ENCODE data around the gene CYGB. TPM values are rescaled to one million over a fixed set of nuclear protein-coding genes. Genes with fewer than 3 reads are reported as not detected.

CYGB gene
- total and polyA plus RNA-seq, 5 donors from 2014 or later = not detected

GRCh38 chr17:76554131-76554530 is 16.6 kb upstream of the CYGB start:
- Histone ChIP-seq H3K27ac (ENCODE audit: insufficient read depth, low read length, poor library complexity, severe bottlenecking) (no peak overlapping the region), H3K27me3 (ENCODE audit: control insufficient read depth, insufficient read depth, low read length) (no peaks in the 10 kb centered on the region), H3K4me3 (ENCODE audit: low read depth, low read length) (no peak overlapping the region), H3K4me1 (ENCODE audit: control insufficient read depth, insufficient read depth, low read length, poor library complexity, severe bottlenecking) (peaks cover 27% of the 10 kb centered on the region), H3K9me3 (ENCODE audit: control insufficient read depth in 2 of 2, low read length in 2 of 2) (no peaks in the 10 kb centered on the region), H3K36me3 (ENCODE audit: control insufficient read depth, insufficient read depth, low read length) (no peaks in the 10 kb centered on the region)
- ATAC-seq (ENCODE audit: low read depth in 2 of 2) = no peak
- Mint-ChIP-seq H3K27me3 (no peaks in the 10 kb centered on the region), H3K36me3 (no peaks in the 10 kb centered on the region), H3K27ac (no peak overlapping the region), H3K4me3 (no peak overlapping the region), H3K4me1 (peaks cover 7 to 36% (median 28%) of the 10 kb centered on the region in 4 donors), H3K9me3 (peaks cover 0 to 2% (median 0%) of the 10 kb centered on the region in 7 donors)
- DNase-seq = no peak

GRCh38 chr17:76553178-76553908 is 15.8 kb upstream of the CYGB start:
- Histone ChIP-seq H3K4me3 (ENCODE audit: low read depth, low read length) (no peak overlapping the region), H3K27me3 (ENCODE audit: control insufficient read depth, insufficient read depth, low read length) (no peaks in the 10 kb centered on the region), H3K4me1 (ENCODE audit: control insufficient read depth, insufficient read depth, low read length, poor library complexity, severe bottlenecking) (peaks cover 19% of the 10 kb centered on the region), H3K27ac (ENCODE audit: insufficient read depth, low read length, poor library complexity, severe bottlenecking) (no peak overlapping the region), H3K9me3 (ENCODE audit: control insufficient read depth in 2 of 2, low read length in 2 of 2) (no peaks in the 10 kb centered on the region), H3K36me3 (ENCODE audit: control insufficient read depth, insufficient read depth, low read length) (no peaks in the 10 kb centered on the region)
- H3K4me1 Mint-ChIP-seq = peaks cover under 1 to 28% (median 21%) of the 10 kb centered on the region in 4 donors
- ATAC-seq (ENCODE audit: low read depth in 2 of 2) (no peak), DNase-seq (no peak)
- H3K9me3 Mint-ChIP-seq = peaks cover 0 to 2% (median 0%) of the 10 kb centered on the region in 7 donors
- H3K4me3 Mint-ChIP-seq = no peak overlapping the region
- H3K27ac Mint-ChIP-seq = no peak overlapping the region
- H3K36me3 Mint-ChIP-seq = no peaks in the 10 kb centered on the region
- H3K27me3 Mint-ChIP-seq = no peaks in the 10 kb centered on the region

- Histone ChIP-seq H3K9me3 (ENCODE audit: control insufficient read depth in 2 of 2, low read length in 2 of 2) (no peaks in the 10 kb centered on the region), H3K4me1 (ENCODE audit: control insufficient read depth, insufficient read depth, low read length, poor library complexity, severe bottlenecking) (peaks cover 4% of the 10 kb centered on the region), H3K36me3 (ENCODE audit: control insufficient read depth, insufficient read depth, low read length) (no peaks in the 10 kb centered on the region), H3K27ac (ENCODE audit: insufficient read depth, low read length, poor library complexity, severe bottlenecking) (no peak overlapping the region), H3K27me3 (ENCODE audit: control insufficient read depth, insufficient read depth, low read length) (no peaks in the 10 kb centered on the region), H3K4me3 (ENCODE audit: low read depth, low read length) (no peak overlapping the region)
- H3K4me3 Mint-ChIP-seq = peak overlapping the region in 1 of 4 donors; percentile 61
- no peak overlapping the region for H3K27ac Mint-ChIP-seq
- peaks cover 0 to 13% (median 9%) of the 10 kb centered on the region in 4 donors for H3K4me1 Mint-ChIP-seq
- no peaks in the 10 kb centered on the region for H3K27me3 Mint-ChIP-seq
- H3K9me3 Mint-ChIP-seq = no peaks in the 10 kb centered on the region
- DNase-seq (no peak), ATAC-seq (ENCODE audit: low read depth in 2 of 2) (no peak)
- no peaks in the 10 kb centered on the region for H3K36me3 Mint-ChIP-seq
These were observed 14.2 kb upstream of the CYGB start for GRCh38 chr17:76551685-76552084.

GRCh38 chr17:76550712-76551615 is 13.5 kb upstream of the CYGB start:
- Histone ChIP-seq H3K9me3 (ENCODE audit: control insufficient read depth in 2 of 2, low read length in 2 of 2) (no peaks in the 10 kb centered on the region), H3K4me1 (ENCODE audit: control insufficient read depth, insufficient read depth, low read length, poor library complexity, severe bottlenecking) (no peaks in the 10 kb centered on the region), H3K36me3 (ENCODE audit: control insufficient read depth, insufficient read depth, low read length) (no peaks in the 10 kb centered on the region), H3K27me3 (ENCODE audit: control insufficient read depth, insufficient read depth, low read length) (no peaks in the 10 kb centered on the region), H3K4me3 (ENCODE audit: low read depth, low read length) (no peak overlapping the region), H3K27ac (ENCODE audit: insufficient read depth, low read length, poor library complexity, severe bottlenecking) (no peak overlapping the region)
- no peaks in the 10 kb centered on the region for H3K36me3 Mint-ChIP-seq
- H3K27me3 Mint-ChIP-seq = no peaks in the 10 kb centered on the region
- H3K4me1 Mint-ChIP-seq = peaks cover 0 to 10% (median 7%) of the 10 kb centered on the region in 4 donors
- no peaks in the 10 kb centered on the region for H3K9me3 Mint-ChIP-seq
- H3K4me3 Mint-ChIP-seq = no peak overlapping the region
- H3K27ac Mint-ChIP-seq = no peak overlapping the region
- DNase-seq = no peak
- ATAC-seq (ENCODE audit: low read depth in 2 of 2) = no peak

GRCh38 chr17:76549539-76549938 is 12.0 kb upstream of the CYGB start:
- H3K4me1 Mint-ChIP-seq = peaks cover 0 to 5% (median under 1%) of the 10 kb centered on the region in 4 donors

GRCh38 chr17:76549215-76549518 is 11.7 kb upstream of the CYGB start:
- no peak overlapping the region for H3K4me3 Mint-ChIP-seq
- no peak overlapping the region for H3K27ac ChIP-seq (ENCODE audit: insufficient read depth, low read length, poor library complexity, severe bottlenecking)
- H3K4me1 ChIP-seq (ENCODE audit: control insufficient read depth, insufficient read depth, low read length, poor library complexity, severe bottlenecking) = no peaks in the 10 kb centered on the region
- no peaks in the 10 kb centered on the region for H3K27me3 ChIP-seq (ENCODE audit: control insufficient read depth, insufficient read depth, low read length)
- H3K27me3 Mint-ChIP-seq = peaks cover 3% of the 10 kb centered on the region
- no peaks in the 10 kb centered on the region for H3K36me3 ChIP-seq (ENCODE audit: control insufficient read depth, insufficient read depth, low read length)
- ATAC-seq (ENCODE audit: low read depth in 2 of 2) = no peak
- no peak overlapping the region for H3K27ac Mint-ChIP-seq
- no peaks in the 10 kb centered on the region for H3K36me3 Mint-ChIP-seq
- no peaks in the 10 kb centered on the region for H3K9me3 ChIP-seq (ENCODE audit: control insufficient read depth in 2 of 2, low read length in 2 of 2)
- no peak overlapping the region for H3K4me3 ChIP-seq (ENCODE audit: low read depth, low read length)
- H3K4me1 Mint-ChIP-seq = peaks cover 0 to 4% (median 0%) of the 10 kb centered on the region in 4 donors
- no peak for DNase-seq
- H3K9me3 Mint-ChIP-seq = no peaks in the 10 kb centered on the region

More at GRCh38 chr17:76549539-76549938, 12.0 kb upstream of the CYGB start:
- H3K9me3 Mint-ChIP-seq = no peaks in the 10 kb centered on the region
- DNase-seq = no peak
- H3K4me1 ChIP-seq (ENCODE audit: control insufficient read depth, insufficient read depth, low read length, poor library complexity, severe bottlenecking) = no peaks in the 10 kb centered on the region
- H3K27ac Mint-ChIP-seq = no peak overlapping the region
- no peak overlapping the region for H3K4me3 ChIP-seq (ENCODE audit: low read depth, low read length)
- no peaks in the 10 kb centered on the region for H3K36me3 Mint-ChIP-seq
- H3K4me3 Mint-ChIP-seq = no peak overlapping the region
- no peak for ATAC-seq (ENCODE audit: low read depth in 2 of 2)
- H3K9me3 ChIP-seq (ENCODE audit: control insufficient read depth in 2 of 2, low read length in 2 of 2) = no peaks in the 10 kb centered on the region
- H3K27me3 Mint-ChIP-seq = no peaks in the 10 kb centered on the region
- no peak overlapping the region for H3K27ac ChIP-seq (ENCODE audit: insufficient read depth, low read length, poor library complexity, severe bottlenecking)
- no peaks in the 10 kb centered on the region for H3K27me3 ChIP-seq (ENCODE audit: control insufficient read depth, insufficient read depth, low read length)
- H3K36me3 ChIP-seq (ENCODE audit: control insufficient read depth, insufficient read depth, low read length) = no peaks in the 10 kb centered on the region

- no peaks in the 10 kb centered on the region for H3K36me3 ChIP-seq (ENCODE audit: control insufficient read depth, insufficient read depth, low read length)
- Mint-ChIP-seq H3K27ac (no peak overlapping the region), H3K36me3 (no peaks in the 10 kb centered on the region), H3K4me1 (peaks cover 0 to 4% (median 0%) of the 10 kb centered on the region in 4 donors), H3K27me3 (peaks cover 9% of the 10 kb centered on the region), H3K4me3 (no peak overlapping the region), H3K9me3 (no peaks in the 10 kb centered on the region)
- DNase-seq (no peak), ATAC-seq (ENCODE audit: low read depth in 2 of 2) (no peak)
- no peaks in the 10 kb centered on the region for H3K27me3 ChIP-seq (ENCODE audit: control insufficient read depth, insufficient read depth, low read length)
- no peak overlapping the region for H3K4me3 ChIP-seq (ENCODE audit: low read depth, low read length)
- no peak overlapping the region for H3K27ac ChIP-seq (ENCODE audit: insufficient read depth, low read length, poor library complexity, severe bottlenecking)
- H3K9me3 ChIP-seq (ENCODE audit: control insufficient read depth in 2 of 2, low read length in 2 of 2) = no peaks in the 10 kb centered on the region
- H3K4me1 ChIP-seq (ENCODE audit: control insufficient read depth, insufficient read depth, low read length, poor library complexity, severe bottlenecking) = no peaks in the 10 kb centered on the region
These were observed 11.1 kb upstream of the CYGB start for GRCh38 chr17:76548378-76549214.

All from CD4-positive, CD25-positive, alpha-beta regulatory T cell (primary cell).